NCI-H1105 treated with DMSO at 0.1 percent for 48 hours (cell line): ENCODE results near the gene NOSIP.
"Not testable (repeated sequence)": the region's sequence is repeated elsewhere in the genome, so short reads cannot be mapped to it uniquely, and the experiment has no call there.

ENCODE experiments used
- DNase-seq: peaks from one replicate; lab custom pipeline; 2025; lab: John Stamatoyannopoulos, UW

Gene NOSIP, protein sequence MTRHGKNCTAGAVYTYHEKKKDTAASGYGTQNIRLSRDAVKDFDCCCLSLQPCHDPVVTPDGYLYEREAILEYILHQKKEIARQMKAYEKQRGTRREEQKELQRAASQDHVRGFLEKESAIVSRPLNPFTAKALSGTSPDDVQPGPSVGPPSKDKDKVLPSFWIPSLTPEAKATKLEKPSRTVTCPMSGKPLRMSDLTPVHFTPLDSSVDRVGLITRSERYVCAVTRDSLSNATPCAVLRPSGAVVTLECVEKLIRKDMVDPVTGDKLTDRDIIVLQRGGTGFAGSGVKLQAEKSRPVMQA

DNA sequence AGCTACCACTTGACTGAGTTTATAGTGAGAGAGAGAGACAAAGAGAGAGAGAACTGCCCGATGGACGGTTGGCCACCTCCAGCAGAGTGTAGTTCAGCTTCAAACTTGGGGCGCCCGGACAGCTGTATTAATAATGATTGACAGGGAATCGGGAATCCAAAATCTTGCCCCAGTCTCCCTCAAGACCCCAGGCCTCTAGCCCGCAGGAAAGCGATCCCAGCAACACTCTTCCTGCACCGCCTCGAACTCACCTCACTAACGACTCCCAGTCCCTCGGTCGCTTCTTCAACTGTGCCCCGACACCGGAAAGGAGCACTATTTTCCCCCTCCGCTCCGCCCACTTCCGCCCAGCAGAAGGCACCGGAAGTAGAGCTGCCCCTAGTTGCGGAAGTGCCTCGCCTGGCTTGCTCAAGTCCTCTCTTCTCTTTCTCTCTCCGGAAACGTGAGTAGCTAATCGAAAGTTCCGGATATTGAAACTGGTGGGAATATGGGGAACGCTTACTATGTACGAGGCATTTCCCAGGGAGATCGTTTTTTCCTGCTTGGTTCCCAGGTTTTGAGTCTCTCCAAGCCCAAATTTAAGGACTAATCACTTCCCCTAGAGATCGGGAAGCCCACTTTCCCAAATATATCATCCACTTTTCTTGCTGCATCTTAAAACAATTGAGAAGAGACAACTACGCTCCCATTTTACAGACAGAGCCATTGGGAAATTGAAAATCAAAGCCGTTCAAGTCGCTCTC is at the start of gene NOSIP:
NOSIP (minus strand) TSS at position 293 of the 743 bp plus-strand sequence. CDS start 19,865 bp downstream, outside the sequence.
- DNase-seq, result peak; percentile 93

DNA sequence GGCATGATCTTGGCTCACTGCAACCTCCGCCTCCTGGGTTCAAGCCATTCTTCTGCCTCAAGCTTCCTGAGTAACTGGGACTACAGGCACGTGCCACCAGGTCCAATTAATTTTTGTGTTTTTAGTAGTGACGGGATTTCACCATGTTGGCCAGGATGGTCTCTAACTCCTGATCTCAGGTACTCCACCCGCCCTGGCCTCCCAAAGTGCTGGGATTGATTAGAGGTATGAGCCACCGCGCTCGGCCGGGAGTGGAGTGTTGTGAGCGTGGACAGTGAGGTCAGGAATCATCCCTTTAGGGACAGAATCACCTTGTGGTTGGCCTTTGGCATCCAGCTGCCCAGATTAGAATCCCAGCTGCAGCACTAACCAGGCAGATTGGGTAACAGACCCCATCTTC is 49.3 kb upstream of the NOSIP start:
- no peak for DNase-seq

DNA sequence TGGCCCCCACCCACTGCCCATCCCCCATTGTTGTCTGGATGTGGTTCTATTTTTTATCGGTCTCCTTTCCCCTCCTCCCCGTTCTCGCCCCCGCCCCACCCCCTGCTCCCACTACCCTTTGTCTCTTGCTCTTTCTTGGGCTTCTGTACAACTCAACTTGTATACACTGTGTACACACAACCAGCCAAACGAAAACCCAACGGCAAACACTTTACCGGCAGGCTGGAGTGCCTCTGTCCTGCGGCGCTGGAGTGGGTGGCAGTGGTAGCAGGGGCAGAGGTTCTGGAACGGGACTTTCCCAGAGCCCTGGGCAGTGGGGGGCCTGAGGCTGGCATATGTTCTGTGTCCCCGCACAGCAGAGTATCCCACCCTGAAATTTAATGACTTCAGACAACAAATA is 45.9 kb upstream of the NOSIP start:
- no peak for DNase-seq

DNA sequence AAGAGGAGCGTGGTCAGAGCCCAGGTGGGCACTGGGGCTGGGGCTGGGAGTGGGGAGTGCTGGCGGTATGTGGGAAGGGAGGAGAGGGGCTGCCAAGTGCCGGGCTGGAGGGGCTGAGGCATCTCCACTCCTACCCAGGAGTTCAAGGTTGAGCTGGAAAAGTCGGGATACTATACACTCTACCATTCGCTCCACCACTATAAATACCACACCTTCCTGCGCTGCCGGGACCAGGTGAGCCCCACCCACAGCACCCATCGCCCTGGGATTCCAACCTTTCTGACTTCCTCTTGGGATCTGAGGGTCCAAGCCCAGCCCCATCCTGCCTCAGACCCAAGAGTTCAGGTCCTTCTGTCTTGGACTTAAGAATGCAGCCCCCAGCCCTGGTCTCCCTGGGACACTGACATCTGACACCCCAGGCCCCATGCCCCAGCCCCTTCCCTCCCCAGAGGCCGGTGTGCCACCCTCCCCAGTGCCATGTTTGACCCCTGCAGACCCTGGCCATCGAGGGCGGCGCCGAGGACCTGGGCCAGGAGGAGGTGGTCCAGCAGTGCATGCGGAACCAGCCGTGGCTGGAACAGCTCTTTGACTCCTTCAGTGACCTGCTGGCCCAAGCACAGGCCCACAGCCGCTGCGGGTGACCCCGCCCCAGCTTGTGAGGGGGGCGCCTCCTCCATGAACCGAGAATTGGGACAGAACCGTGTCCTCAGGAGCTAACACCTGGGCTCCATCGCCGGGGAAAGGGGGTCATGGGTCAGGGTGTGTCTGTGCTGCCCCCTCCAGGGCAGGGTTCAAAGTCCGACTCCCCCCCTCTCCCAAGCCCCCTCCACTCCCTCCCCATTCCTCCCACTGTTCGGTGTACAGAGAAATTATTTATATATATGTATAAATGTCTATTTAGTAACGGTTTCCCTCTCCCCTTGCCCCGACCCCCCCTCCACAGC is 44.9 kb upstream of the NOSIP start:
- DNase-seq, result no peak

DNA sequence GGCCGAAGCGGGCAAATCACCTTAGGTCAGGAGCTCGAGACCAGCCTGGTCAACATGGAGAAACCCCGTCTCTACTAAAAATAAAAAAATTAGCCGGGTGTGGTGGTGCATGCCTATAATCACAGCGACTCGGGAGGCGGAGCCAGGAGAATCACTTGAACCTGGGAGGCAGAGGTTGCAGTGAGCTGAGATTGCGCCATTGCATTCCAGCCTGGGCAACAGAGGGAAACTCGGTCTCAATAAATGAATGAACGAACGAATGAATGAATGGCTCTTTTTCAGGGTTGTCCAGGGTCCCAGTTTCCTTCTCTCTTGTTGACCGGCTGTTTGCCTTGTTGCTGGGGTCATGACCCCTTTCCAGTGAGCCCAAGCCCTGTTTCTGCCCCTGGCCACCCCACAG is 37.5 kb upstream of the NOSIP start:
- not testable (repeated sequence) for DNase-seq

DNA sequence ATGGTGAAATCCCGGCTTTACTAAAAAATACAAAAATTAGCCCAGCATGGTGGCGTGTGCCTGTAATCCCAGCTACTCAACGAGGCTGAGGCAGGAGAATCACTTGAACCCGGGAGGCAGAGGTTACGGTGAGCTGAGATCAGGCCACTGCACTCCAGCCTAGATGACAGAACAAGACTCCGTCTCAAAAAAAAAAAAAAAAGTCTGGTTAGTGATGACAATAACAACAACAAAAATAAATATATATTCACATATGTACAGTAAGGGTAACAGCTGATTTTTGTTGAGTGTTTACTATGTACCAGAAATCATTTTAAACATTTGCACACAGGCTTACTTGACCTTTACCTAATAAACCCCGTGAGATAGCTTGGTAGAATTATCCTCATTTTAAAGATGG is 36.6 kb upstream of the NOSIP start:
- DNase-seq, result no peak

DNA sequence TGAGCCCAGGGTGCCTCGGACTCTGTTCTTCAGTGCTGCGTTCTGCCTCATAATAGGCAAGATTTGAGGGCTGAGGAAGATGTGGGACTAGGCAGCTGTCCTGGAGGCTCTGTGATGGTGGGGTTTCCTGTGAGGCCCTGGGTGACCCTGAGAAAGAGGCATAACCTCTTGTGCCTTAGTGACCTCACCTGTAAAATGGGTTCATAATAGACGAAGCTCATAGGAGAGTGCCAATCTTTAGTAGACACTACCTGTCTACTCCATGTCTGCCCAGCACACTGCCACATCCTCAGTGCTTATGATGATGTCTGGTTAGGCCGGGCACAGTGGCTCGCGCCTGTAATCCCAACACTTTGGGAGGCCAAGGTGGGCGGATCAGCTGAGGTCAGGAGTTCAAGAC is 36.2 kb upstream of the NOSIP start:
- DNase-seq, result no peak

DNA sequence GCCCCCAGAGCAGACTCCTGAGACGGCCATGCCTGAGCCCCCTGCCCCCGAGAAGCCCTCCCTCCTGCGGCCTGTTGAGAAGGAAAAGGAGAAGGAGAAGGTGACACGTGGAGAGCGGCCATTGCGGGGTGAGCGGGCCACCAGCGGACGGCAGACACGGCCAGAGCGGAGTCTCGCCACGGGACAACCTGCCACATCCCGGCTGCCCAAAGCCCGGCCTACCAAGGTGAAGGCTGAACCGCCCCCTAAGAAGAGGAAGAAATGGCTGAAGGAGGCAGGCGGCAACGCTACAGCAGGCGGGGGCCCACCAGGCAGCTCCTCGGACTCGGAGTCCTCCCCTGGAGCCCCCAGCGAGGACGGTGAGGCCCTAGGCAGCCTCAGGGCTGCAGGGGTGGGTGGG is 35.5 kb upstream of the NOSIP start:
- DNase-seq, result no peak

DNA sequence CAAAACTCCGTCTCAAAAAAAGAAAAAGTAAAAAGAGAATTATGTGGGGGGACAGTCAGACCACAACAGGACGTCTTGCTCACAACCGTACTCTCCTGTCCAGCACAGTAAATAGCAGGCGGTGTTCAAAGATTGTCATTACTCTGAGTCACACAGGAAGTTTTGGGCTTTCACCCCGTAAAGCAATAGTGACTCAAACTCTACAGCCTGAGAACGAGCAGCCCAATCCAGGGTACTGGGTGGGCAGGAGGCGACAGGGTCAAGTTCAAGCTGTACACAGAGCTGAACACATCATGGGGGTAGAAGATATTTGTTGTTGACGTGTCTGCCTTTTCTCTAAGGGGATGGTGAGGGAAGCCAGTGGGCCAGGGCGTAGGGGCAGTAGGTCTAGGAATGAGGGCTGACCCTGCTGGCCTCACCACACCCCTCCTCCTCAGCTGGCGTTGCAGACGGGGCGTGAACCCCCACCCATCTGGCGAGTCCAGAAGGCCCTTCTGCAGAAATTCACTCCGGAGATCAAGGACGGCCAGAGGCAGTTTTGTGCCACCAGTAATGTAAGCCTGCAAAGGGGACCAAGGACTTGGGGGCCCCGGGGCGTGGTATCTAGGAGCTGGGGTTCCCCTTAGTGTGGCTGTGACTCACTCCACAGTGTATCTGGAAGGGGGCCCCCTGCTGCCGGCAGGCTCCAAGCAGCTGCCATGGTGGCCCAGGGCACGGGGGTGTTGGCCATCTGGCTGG is 33.9 kb upstream of the NOSIP start:
- DNase-seq, result no peak

DNA sequence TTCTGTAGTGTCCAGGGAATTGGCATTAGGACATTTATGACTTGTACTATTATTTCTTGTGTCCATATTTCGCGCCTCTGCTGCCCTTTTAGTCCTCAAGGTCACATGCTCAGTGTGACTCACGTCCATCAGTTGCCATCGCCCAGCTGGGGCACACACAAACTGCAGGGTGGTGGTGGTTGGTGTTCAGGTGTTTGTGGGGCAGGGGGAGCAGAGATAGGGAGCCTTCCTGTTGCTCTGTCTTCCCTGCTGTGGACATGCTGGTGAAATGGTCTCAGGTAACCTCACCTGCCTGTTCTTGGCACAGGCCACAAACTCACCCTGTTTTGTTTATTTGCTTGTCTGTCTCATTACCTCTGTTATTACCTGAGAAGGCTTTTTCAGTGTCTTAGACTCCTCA is 33.0 kb upstream of the NOSIP start:
- no peak for DNase-seq

DNA sequence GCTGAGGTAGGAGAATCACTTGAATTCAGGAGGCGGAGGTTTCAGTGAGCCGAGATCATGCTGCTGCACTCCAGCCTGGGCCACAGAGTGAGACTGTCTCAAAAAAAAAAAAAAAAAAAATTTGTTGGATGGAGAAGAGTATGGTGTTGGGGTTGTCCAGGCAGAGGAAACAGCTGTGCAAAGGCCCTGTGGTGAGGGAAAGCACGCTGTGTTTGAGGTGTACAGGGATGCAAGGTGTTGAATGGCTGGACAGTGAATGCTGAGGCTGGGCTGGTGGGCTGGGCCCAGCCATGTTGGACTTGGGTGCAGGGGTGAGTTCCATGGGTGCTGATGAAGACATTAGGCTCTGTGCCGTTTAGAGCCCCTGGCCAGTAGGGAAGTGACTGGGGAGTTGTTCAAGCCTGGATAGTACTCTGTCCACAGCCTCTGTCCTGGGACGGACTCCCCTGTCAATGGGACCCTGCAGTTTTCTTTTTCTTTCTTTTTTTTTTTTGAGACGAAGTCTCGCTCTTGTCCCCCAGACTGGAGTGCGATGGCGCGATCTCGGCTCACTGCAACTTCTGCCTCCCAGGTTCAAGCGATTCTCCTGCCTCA is 29.2 kb upstream of the NOSIP start:
- DNase-seq, result no peak

DNA sequence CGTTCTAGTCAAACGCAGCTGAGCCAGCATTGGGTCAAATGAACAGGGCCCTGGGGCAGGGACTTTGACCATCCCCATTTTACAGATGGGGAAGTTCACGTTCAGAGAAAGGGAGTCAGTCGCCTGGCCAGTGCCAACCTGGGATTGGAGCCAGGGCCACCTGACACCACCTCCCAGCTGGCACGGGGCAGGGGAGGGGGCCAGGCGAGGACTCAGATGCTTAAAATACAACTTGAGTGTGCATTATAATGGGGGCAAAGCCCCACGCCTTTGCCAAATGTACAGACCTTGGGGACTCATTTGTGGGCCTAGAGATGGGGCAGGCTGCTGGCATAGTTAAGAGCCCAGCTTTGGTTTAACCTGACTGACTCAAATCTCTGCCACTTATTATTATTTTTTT is 25.2 kb upstream of the NOSIP start:
- DNase-seq, result no peak

DNA sequence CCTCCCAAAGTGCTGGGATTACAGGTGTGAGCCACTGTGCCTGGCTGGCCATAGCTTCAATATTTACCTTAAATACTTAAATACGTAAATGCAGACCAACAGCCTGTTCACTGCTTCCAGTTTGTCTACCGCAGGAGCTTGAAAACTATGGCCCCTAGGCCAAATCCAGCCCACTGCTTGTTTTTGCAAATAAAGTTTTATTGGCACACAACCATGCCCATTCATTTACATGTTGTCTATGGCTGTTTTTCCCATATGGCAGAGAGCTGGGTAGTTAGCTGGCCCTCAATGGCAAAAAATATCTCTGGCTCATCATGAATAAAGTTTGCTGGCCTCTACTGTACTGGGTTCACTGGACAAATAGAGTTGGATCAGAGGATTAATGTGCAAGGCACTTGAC is 22.4 kb upstream of the NOSIP start:
- no peak for DNase-seq

DNA sequence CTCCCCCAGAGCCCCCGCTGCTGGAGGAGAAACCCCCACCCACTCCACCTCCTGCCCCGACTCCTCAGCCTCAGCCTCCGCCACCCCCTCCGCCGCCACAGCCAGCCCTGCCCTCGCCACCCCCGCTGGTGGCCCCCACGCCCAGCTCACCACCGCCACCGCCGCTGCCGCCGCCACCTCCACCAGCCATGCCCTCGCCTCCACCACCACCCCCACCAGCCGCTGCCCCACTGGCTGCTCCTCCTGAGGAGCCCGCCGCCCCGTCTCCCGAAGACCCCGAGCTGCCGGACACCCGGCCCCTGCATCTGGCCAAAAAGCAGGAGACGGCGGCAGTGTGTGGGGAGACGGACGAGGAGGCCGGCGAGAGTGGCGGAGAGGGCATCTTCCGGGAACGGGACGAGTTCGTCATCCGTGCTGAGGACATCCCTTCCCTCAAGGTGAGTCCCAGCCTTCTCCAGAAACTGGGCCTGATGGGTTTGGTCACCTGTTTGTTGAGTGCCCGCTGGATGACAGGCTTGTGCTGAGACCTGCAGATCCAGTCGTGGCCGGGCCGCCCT is 21.2 kb upstream of the NOSIP start:
- DNase-seq, result no peak

DNA sequence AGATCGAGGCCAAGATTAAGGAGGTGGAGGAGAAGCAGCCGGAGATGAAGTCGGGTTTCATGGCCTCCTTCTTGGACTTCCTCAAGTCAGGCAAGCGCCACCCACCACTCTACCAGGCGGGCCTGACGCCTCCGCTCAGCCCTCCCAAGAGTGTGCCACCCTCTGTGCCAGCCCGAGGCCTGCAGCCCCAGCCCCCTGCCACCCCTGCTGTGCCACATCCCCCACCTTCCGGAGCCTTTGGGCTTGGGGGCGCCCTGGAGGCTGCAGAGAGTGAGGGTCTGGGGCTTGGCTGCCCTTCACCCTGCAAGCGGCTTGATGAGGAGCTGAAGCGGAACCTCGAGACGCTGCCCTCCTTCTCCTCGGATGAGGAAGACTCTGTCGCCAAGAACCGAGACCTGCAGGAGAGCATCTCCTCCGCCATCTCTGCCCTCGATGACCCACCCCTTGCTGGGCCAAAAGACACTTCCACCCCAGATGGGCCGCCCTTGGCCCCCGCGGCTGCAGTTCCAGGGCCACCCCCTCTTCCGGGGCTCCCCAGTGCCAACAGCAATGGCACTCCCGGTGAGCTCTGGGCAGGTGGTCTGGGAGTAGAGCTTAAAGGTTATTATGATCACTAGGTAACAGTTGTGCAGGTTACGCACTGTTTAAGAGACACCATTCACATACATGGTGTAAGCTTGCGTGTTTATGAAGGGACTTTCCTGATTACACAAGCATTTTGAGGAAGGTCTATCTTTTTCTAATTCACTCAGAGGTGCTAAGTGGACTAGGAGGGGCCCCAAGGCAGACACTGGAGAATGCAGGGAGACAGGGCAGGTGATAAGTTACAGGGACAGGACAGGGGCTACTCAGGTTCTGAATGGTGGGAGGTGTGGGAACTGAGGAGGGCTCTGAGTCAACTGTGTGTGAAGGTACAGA is 19.3 kb upstream of the NOSIP start:
- no peak for DNase-seq

DNA sequence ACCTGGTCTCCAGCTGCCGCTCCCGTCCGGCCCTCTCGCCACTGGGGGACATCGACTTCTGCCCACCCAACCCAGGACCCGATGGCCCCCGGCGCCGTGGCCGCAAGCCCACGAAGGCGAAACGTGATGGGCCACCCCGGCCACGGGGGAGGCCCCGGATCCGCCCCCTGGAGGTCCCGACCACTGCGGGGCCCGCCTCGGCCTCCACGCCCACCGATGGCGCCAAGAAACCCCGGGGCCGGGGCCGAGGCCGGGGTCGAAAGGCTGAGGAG is 17.3 kb upstream of the NOSIP start:
- DNase-seq, result no peak

DNA sequence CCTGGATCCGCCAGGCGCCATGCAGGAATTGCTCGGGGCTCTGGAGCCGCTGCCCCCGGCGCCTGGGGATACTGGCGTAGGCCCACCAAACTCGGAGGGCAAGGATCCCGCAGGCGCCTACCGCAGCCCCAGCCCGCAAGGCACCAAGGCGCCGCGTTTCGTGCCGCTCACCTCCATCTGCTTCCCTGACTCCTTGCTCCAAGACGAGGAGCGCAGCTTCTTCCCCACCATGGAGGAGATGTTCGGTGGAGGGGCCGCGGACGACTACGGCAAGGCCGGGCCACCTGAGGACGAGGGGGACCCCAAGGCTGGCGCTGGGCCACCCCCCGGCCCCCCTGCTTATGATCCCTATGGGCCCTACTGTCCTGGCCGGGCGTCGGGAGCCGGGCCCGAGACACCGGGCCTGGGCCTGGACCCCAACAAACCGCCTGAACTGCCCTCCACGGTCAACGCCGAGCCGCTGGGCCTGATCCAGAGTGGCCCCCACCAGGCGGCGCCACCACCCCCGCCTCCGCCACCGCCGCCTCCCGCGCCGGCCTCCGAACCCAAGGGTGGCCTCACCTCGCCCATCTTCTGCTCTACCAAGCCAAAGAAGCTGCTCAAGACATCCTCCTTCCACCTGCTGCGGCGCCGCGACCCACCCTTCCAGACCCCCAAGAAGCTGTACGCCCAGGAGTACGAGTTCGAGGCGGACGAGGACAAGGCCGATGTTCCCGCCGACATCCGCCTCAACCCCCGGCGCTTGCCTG is 16.8 kb upstream of the NOSIP start:
- DNase-seq, result no peak

DNA sequence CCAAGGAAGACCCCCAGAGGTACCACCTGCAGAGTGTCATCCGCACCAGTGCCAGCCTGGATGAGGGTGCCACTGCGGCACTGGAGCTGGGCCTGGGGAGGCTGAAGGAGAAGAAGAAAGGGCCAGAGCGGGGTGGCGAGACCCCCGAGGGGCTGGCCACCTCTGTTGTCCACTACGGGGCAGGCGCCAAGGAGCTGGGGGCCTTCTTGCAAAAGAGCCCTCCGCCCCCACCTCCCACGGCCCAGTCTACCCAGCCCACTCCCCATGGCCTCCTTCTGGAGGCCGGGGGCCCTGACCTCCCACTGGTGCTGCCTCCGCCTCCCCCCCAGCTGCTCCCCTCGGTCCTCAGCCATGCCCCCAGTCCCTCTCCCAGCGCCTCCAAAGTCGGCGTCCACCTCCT is 16.1 kb upstream of the NOSIP start:
- DNase-seq, result no peak

DNA sequence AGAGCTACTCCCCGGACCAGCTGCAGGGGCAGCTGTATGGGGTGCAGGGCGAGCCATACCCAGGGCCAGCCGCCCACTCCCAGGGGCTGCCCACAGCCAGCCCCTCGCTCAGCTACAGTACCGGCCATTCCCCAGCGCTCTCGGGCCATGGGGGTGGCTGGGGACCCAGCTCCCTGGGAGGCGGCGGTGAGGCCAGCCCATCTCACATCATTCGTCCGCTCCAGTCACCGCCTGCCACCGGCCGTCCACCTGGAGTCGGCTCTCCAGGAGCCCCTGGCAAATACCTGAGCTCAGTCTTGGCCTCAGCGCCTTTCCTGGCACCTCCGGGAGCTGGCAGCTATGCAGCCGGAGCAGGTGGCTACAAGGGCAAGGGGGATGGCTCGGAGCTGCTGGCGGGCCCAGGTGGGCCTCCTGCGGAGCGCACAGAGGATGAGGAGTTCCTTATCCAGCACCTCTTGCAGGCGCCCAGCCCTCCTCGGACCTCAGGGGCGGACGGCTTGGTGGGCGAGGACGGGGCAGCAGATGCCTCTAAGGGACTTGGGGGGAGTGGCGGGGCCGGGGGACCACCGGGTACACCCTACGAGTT is 15.6 kb upstream of the NOSIP start:
- no peak for DNase-seq
